GM12801 (cell line): ENCODE measurements around the gene TNF.

Experiments used
- TF ChIP-seq, protein P1 (sequence below): IDR thresholded peaks from one replicate; pipeline ENCODE4 v1.5.1; 2011; ENCODE audit warnings: control low read depth; ENCODE audit not compliant: insufficient read length; ENCODE audit errors: extremely low read depth

Gene TNF

DNA sequence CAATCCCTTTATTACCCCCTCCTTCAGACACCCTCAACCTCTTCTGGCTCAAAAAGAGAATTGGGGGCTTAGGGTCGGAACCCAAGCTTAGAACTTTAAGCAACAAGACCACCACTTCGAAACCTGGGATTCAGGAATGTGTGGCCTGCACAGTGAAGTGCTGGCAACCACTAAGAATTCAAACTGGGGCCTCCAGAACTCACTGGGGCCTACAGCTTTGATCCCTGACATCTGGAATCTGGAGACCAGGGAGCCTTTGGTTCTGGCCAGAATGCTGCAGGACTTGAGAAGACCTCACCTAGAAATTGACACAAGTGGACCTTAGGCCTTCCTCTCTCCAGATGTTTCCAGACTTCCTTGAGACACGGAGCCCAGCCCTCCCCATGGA lies 2.2 kb downstream of the TNF start:
- TF ChIP-seq, protein P1, sequence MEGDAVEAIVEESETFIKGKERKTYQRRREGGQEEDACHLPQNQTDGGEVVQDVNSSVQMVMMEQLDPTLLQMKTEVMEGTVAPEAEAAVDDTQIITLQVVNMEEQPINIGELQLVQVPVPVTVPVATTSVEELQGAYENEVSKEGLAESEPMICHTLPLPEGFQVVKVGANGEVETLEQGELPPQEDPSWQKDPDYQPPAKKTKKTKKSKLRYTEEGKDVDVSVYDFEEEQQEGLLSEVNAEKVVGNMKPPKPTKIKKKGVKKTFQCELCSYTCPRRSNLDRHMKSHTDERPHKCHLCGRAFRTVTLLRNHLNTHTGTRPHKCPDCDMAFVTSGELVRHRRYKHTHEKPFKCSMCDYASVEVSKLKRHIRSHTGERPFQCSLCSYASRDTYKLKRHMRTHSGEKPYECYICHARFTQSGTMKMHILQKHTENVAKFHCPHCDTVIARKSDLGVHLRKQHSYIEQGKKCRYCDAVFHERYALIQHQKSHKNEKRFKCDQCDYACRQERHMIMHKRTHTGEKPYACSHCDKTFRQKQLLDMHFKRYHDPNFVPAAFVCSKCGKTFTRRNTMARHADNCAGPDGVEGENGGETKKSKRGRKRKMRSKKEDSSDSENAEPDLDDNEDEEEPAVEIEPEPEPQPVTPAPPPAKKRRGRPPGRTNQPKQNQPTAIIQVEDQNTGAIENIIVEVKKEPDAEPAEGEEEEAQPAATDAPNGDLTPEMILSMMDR: no peak

DNA sequence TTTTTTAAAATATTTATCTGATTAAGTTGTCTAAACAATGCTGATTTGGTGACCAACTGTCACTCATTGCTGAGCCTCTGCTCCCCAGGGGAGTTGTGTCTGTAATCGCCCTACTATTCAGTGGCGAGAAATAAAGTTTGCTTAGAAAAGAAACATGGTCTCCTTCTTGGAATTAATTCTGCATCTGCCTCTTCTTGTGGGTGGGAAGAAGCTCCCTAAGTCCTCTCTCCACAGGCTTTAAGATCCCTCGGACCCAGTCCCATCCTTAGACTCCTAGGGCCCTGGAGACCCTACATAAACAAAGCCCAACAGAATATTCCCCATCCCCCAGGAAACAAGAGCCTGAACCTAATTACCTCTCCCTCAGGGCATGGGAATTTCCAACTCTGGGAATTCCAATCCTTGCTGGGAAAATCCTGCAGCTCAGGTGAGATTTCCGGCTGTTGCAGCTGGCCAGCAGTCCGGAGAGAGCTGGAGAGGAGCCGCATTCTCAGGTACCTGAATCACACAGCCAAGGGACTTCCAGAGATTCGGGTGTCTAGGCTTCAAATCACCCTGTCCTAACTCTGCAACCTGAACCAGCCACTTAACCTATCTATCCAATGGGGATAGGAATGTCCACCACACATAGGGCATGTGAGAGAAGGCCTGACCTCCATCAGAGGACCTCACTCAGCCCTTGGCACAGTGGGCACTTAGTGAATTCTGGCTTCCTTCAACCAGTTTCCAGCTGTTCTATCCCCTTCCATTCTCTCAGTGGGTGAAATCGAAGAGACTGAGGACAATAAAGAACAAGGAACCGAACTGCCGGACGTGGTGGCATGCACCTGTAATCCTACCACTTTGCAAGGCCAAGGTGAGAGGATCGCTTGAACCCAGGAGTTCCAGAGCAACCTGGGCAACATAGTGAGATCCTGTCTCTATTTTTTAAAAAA lies 3.1 kb downstream of the TNF start:
- TF ChIP-seq, protein P1: no peak

DNA sequence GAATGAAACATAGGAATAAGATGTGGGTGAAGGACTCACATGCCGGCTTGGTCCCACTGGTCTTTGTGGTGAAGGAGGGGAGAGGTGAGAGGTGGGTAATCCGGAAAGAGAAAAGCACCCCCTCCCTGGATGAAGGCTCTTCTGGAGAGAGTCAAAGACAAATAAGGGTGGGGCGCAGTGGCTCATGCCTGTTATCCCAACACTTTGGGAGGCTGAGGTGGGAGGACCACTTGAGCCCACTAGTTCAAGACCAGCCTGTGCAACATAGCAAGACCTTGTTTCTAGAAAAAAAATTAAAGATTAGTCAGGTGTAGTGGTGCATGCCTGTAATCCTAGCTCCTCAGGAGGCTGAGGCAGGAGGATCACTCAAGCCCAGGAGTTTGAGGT lies 3.7 kb downstream of the TNF start:
- TF ChIP-seq, protein P1: no peak

DNA sequence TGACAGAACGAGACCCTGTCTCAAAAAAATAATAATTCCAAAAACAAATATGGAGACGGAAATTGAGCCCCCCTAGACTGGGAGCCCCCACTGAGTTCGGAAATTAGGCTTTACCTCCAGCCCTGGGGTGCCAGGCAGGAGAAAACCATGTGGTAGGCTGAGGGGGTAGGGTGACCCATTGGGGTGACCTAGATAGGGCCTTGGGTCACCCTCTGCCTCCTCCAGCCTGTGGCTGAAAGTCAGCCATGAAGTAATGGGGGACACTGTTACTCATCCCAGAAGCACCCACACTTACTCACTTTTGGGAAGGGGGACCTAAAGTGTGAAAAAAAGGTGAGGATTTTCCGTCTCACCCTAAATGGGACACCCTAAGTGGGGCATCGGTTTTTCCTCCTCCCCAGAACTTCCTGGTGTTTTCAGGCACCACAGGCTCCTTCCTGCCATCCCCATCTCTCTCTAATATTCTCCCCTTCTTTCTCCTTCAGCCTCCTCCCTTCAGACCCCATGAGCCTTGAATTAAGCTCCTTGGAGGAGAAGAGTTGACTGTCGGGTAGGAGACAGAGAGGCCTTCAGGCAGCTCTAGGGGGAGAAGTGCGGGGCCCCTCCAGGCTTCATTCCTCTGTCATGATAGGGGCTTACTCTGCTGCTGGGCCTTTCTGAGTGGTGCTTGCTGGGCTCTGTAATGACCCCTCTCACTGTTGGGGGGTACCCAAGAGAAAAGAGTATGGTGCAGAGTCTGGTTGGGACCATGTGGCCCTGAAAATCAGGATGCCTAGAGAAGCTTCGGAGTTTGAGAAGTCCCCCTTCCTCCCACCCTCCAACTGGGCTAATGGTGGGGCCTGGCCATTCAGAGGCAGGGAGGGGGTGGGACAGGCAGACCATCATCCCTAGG lies 4.4 kb downstream of the TNF start:
- TF ChIP-seq, protein P1: no peak

DNA sequence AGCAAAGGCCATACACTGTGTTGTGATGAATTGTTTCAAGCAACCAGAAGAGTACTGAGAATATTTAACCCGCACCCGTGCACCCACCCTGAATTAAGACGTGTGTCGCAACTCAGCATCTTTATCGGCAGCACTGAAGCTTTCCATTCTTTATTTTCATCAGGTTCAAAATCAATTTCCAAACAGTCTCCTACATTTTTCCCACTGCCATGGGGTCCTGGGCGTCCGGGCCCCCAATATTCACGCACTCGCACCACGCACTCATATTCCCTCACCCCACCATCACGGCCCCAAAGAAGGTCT lies 5.0 kb downstream of the TNF start:
- TF ChIP-seq, protein P1: no peak

DNA sequence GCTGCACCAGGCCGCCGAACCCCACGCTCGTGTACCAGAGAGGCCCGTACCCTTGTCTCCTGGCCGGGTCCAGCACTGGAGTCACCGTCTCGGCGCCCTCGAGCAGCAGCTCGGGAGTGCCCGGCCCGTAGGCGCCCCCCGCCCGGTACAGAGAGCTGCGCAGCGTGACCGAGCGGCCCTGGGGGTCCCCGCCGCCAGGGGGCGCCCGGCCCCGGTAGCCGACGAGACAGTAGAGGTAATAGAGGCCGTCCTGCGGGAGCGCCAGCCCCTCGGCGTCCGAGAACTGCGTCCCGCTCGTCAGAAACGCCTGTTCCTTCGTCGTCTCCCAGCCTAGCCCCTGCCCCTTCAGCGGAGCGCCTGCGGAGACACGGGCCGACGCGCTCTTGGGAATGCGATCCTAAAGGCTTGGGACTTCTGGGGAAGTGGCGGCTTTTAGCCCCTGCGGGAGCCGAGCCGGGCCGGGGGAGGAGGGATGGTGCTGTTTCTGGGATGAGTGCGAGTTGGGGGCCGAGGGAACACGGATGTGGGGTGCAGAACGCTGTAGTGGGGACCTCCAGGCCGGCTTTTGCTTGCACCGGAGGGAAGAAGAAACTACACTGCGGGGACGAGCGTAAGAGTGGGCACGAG lies 5.6 kb downstream of the TNF start:
- TF ChIP-seq, protein P1: no peak
